ENCODE results near the gene VARS2.
"Not testable (repeated sequence)": the region's sequence is repeated elsewhere in the genome, so short reads cannot be mapped to it uniquely, and the experiment has no call there.

The VARS2 gene

GRCh38 chr6:30917041-30917440 is 3.0 kb downstream of the VARS2 start:
- ATAC-seq (replicated peaks) (no peak), DNase-seq (no peak)
- Mint-ChIP-seq H3K27ac (no peak overlapping the region), H3K27me3 (no peaks in the 10 kb centered on the region), H3K4me3 (no peak overlapping the region), H3K4me1 (peaks cover 28 to 60% of the 10 kb centered on the region in 2 donors), H3K36me3 (peaks cover 52 to 68% of the 10 kb centered on the region in 2 donors), H3K9me3 (no peaks in the 10 kb centered on the region)

GRCh38 chr6:30917487-30917886 is 3.4 kb downstream of the VARS2 start:
- H3K9me3 Mint-ChIP-seq, result no peaks in the 10 kb centered on the region
- ATAC-seq (replicated peaks), result no peak
- DNase-seq, result no peak
- H3K27ac Mint-ChIP-seq, result no peak overlapping the region
- H3K4me3 Mint-ChIP-seq, result no peak overlapping the region
- H3K4me1 Mint-ChIP-seq, result peaks cover 25 to 58% of the 10 kb centered on the region in 2 donors
- H3K27me3 Mint-ChIP-seq, result no peaks in the 10 kb centered on the region
- peaks cover 57 to 68% of the 10 kb centered on the region in 2 donors for H3K36me3 Mint-ChIP-seq

GRCh38 chr6:30918670-30919069 is 4.6 kb downstream of the VARS2 start:
- ATAC-seq (replicated peaks) (no peak), DNase-seq (no peak)
- peaks cover 21 to 49% of the 10 kb centered on the region in 2 donors for H3K4me1 Mint-ChIP-seq
- H3K36me3 Mint-ChIP-seq, result peaks cover 56 to 73% of the 10 kb centered on the region in 2 donors
- no peaks in the 10 kb centered on the region for H3K27me3 Mint-ChIP-seq
- H3K9me3 Mint-ChIP-seq, result no peaks in the 10 kb centered on the region
- H3K4me3 Mint-ChIP-seq, result no peak overlapping the region
- no peak overlapping the region for H3K27ac Mint-ChIP-seq

- ATAC-seq (replicated peaks) (no peak), DNase-seq (no peak)
- Mint-ChIP-seq H3K9me3 (no peaks in the 10 kb centered on the region), H3K27ac (peak overlapping the region; percentile 68), H3K4me1 (peaks cover 2 to 14% of the 10 kb centered on the region in 2 donors), H3K4me3 (no peak overlapping the region), H3K36me3 (peaks cover 55 to 79% of the 10 kb centered on the region in 2 donors), H3K27me3 (no peaks in the 10 kb centered on the region)
Measured at GRCh38 chr6:30922447-30922852, 8.4 kb downstream of the VARS2 start.

- not testable (repeated sequence) for H3K4me3 Mint-ChIP-seq; DNase-seq; H3K9me3 Mint-ChIP-seq; H3K4me1 Mint-ChIP-seq; ATAC-seq (replicated peaks); H3K27me3 Mint-ChIP-seq; H3K27ac Mint-ChIP-seq
- H3K36me3 Mint-ChIP-seq, result peaks cover 56 to 81% of the 10 kb centered on the region in 2 donors
Measured at GRCh38 chr6:30924040-30924627, 10.1 kb downstream of the VARS2 start.

GRCh38 chr6:30926644-30927043 is 12.6 kb downstream of the VARS2 start:
- Mint-ChIP-seq H3K9me3 (peaks cover 5 to 10% of the 10 kb centered on the region in 2 donors), H3K27me3 (peaks cover 0 to 6% of the 10 kb centered on the region in 2 donors), H3K27ac (no peak overlapping the region), H3K4me1 (no peaks in the 10 kb centered on the region), H3K4me3 (no peak overlapping the region), H3K36me3 (peaks cover 42 to 63% of the 10 kb centered on the region in 2 donors)
- no peak for DNase-seq
- no peak for ATAC-seq (replicated peaks)

- Mint-ChIP-seq H3K27me3 (peaks cover 0 to 10% of the 10 kb centered on the region in 2 donors), H3K36me3 (peaks cover 39 to 60% of the 10 kb centered on the region in 2 donors)
- H3K4me1 Mint-ChIP-seq; H3K27ac Mint-ChIP-seq; DNase-seq; ATAC-seq (replicated peaks); H3K9me3 Mint-ChIP-seq; H3K4me3 Mint-ChIP-seq: not testable (repeated sequence)
Measured at GRCh38 chr6:30927080-30927479, 13.0 kb downstream of the VARS2 start.

- peaks cover 30 to 44% of the 10 kb centered on the region in 2 donors for H3K36me3 Mint-ChIP-seq
- H3K4me1 Mint-ChIP-seq, result no peaks in the 10 kb centered on the region
- H3K27ac Mint-ChIP-seq, result no peak overlapping the region
- DNase-seq (no peak), ATAC-seq (replicated peaks) (no peak)
- H3K27me3 Mint-ChIP-seq, result peaks cover 3 to 17% of the 10 kb centered on the region in 2 donors
- no peak overlapping the region for H3K4me3 Mint-ChIP-seq
- peaks cover 5 to 10% of the 10 kb centered on the region in 2 donors for H3K9me3 Mint-ChIP-seq
Measured at GRCh38 chr6:30928677-30929076, 14.6 kb downstream of the VARS2 start.

GRCh38 chr6:30930506-30930905 is 16.5 kb downstream of the VARS2 start:
- Mint-ChIP-seq H3K27ac (no peak overlapping the region), H3K27me3 (peaks cover 12 to 26% of the 10 kb centered on the region in 2 donors), H3K9me3 (peaks cover 5 to 10% of the 10 kb centered on the region in 2 donors), H3K4me3 (no peak overlapping the region), H3K36me3 (peaks cover 26 to 34% of the 10 kb centered on the region in 2 donors), H3K4me1 (no peaks in the 10 kb centered on the region)
- ATAC-seq (replicated peaks), result no peak
- no peak for DNase-seq

- no peak overlapping the region for H3K4me3 Mint-ChIP-seq
- H3K27me3 Mint-ChIP-seq, result peaks cover 15 to 31% of the 10 kb centered on the region in 2 donors
- ATAC-seq (replicated peaks), result no peak
- H3K9me3 Mint-ChIP-seq, result peaks cover 5 to 10% of the 10 kb centered on the region in 2 donors
- no peaks in the 10 kb centered on the region for H3K4me1 Mint-ChIP-seq
- H3K36me3 Mint-ChIP-seq, result peaks cover 24 to 28% of the 10 kb centered on the region in 2 donors
- no peak for DNase-seq
- H3K27ac Mint-ChIP-seq, result no peak overlapping the region
Measured at GRCh38 chr6:30931272-30931671, 17.2 kb downstream of the VARS2 start.

GRCh38 chr6:30931969-30932645 is 18.1 kb downstream of the VARS2 start, which contains the start of gene SFTA2:
SFTA2 (minus strand) TSS chr6:30932170; CDS start chr6:30932096, 74 bp downstream.
- Mint-ChIP-seq H3K9me3 (peaks cover 5 to 10% of the 10 kb centered on the region in 2 donors), H3K4me3 (no peak within 1 kb of the TSS), H3K27me3 (peaks cover 23 to 39% of the 10 kb centered on the region in 2 donors), H3K36me3 (peaks cover 18 to 22% of the 10 kb centered on the region in 2 donors), H3K27ac (no peak within 1 kb of the TSS), H3K4me1 (no peaks in the 10 kb centered on the region)
- DNase-seq, result no peak
- no peak for ATAC-seq (replicated peaks)

- Mint-ChIP-seq H3K4me3 (no peak overlapping the region), H3K36me3 (peaks cover 14 to 17% of the 10 kb centered on the region in 2 donors), H3K27me3 (peaks cover 28 to 46% of the 10 kb centered on the region in 2 donors), H3K27ac (no peak overlapping the region), H3K4me1 (no peaks in the 10 kb centered on the region), H3K9me3 (peaks cover 5 to 10% of the 10 kb centered on the region in 2 donors)
- ATAC-seq (replicated peaks) (no peak), DNase-seq (no peak)
Measured at GRCh38 chr6:30932665-30933365, 18.8 kb downstream of the VARS2 start.

- peaks cover 0 to 4% of the 10 kb centered on the region in 2 donors for H3K4me1 Mint-ChIP-seq
- ATAC-seq (replicated peaks), result no peak
- H3K27me3 Mint-ChIP-seq, result peaks cover 43 to 61% of the 10 kb centered on the region in 2 donors
- DNase-seq, result no peak
- no peaks in the 10 kb centered on the region for H3K36me3 Mint-ChIP-seq
- H3K4me3 Mint-ChIP-seq, result no peak overlapping the region
- no peaks in the 10 kb centered on the region for H3K9me3 Mint-ChIP-seq
- H3K27ac Mint-ChIP-seq, result no peak overlapping the region
Measured at GRCh38 chr6:30935018-30935417, 21.0 kb downstream of the VARS2 start.

- no peak overlapping the region for H3K27ac Mint-ChIP-seq
- H3K27me3 Mint-ChIP-seq, result peaks cover 60 to 73% of the 10 kb centered on the region in 2 donors
- no peaks in the 10 kb centered on the region for H3K36me3 Mint-ChIP-seq
- H3K9me3 Mint-ChIP-seq, result no peaks in the 10 kb centered on the region
- peaks cover 0 to 4% of the 10 kb centered on the region in 2 donors for H3K4me1 Mint-ChIP-seq
- DNase-seq (no peak), ATAC-seq (replicated peaks) (no peak)
- H3K4me3 Mint-ChIP-seq, result no peak overlapping the region
Measured at GRCh38 chr6:30937265-30937664, 23.2 kb downstream of the VARS2 start.
